Keratinocyte (primary cell): Measurements from ENCODE around the gene STK32C. TPM values are rescaled to one million over a fixed set of nuclear protein-coding genes. Genes with fewer than 3 reads are reported as not detected.

Experiments
- DNase-seq: peaks from one replicate; pipeline ENCODE4 v3.0.0-alpha.2; 2011; ENCODE audit warnings: low read depth, missing footprints, low spot score
- FAIRE-seq: peaks from 2 replicates; lab custom pipeline; 2011; peaks lifted over from hg19 to GRCh38; lab: Jason Lieb, UNC
- H2AFZ ChIP-seq: 2 replicates; pipeline ENCODE4 v1.6.0; 2012; ENCODE audit warnings: low read length, control low read depth, inconsistent platforms; ENCODE audit not compliant: control insufficient read depth
- H3K27ac ChIP-seq: 2 replicates; pipeline ENCODE4 v1.5.1; 2011; ENCODE audit warnings: low read length; ENCODE audit not compliant: control insufficient read depth, insufficient read depth
- H3K27me3 ChIP-seq: 3 replicates; pipeline ENCODE4 v1.6.0; 2011; ENCODE audit warnings: low read length; ENCODE audit not compliant: control insufficient read depth, insufficient read depth; ENCODE audit errors: extremely low read depth
- H3K36me3 ChIP-seq, 2 experiments: 2 replicates in 1 of 2; 3 replicates in 1 of 2; pipeline ENCODE4 v1.5.1; 2011; ENCODE audit warnings: low read length in 2 of 2, mild to moderate bottlenecking in 1 of 2; ENCODE audit not compliant: control insufficient read depth in 2 of 2, insufficient read depth in 2 of 2; ENCODE audit errors: extremely low read depth in 1 of 2
- H3K4me1 ChIP-seq: 3 replicates; pipeline ENCODE4 v1.5.1; 2011; ENCODE audit warnings: low read length; ENCODE audit not compliant: control insufficient read depth, insufficient read depth; ENCODE audit errors: extremely low read depth
- H3K4me2 ChIP-seq: 3 replicates; pipeline ENCODE4 v1.6.0; 2011; ENCODE audit warnings: low read depth, low read length; ENCODE audit not compliant: control insufficient read depth, insufficient read depth; ENCODE audit errors: extremely low read depth
- H3K4me3 ChIP-seq, 3 experiments: fragments of 200-600 bp in 1 of 3; sonication (generic) in 1 of 3; 2 replicates in 2 of 3; 3 replicates in 1 of 3; pipeline ENCODE4 v1.5.1; 2011 to 2016; ENCODE audit warnings: low read length in 3 of 3, mild to moderate bottlenecking in 3 of 3, control low read depth in 2 of 3, inconsistent platforms in 1 of 3, low read depth in 1 of 3, mixed read lengths in 1 of 3, mixed run types in 1 of 3, moderate library complexity in 1 of 3; ENCODE audit not compliant: control insufficient read depth in 2 of 3, insufficient read depth in 2 of 3; ENCODE audit errors: extremely low read depth in 1 of 3
- H3K79me2 ChIP-seq: 2 replicates; pipeline ENCODE4 v1.6.0; 2012; ENCODE audit warnings: low read length; ENCODE audit not compliant: control insufficient read depth, insufficient read depth
- H3K9ac ChIP-seq: 3 replicates; pipeline ENCODE4 v1.6.0; 2011; ENCODE audit warnings: low read length; ENCODE audit not compliant: control insufficient read depth, insufficient read depth; ENCODE audit errors: extremely low read depth
- H3K9me1 ChIP-seq: 3 replicates; pipeline ENCODE4 v1.6.0; 2011; ENCODE audit warnings: low read length; ENCODE audit not compliant: control insufficient read depth, insufficient read depth; ENCODE audit errors: extremely low read depth
- H3K9me3 ChIP-seq: 2 replicates; pipeline ENCODE4 v1.5.1; 2012; ENCODE audit warnings: low read depth, low read length; ENCODE audit not compliant: control insufficient read depth
- H4K20me1 ChIP-seq: 3 replicates; pipeline ENCODE4 v1.6.0; 2011; ENCODE audit warnings: low read length; ENCODE audit not compliant: control insufficient read depth, insufficient read depth; ENCODE audit errors: extremely low read depth
- EZH2 ChIP-seq: IDR thresholded peaks from one replicate; pipeline ENCODE4 v1.6.1; 2012; ENCODE audit warnings: inconsistent platforms, mild to moderate bottlenecking, low read length, moderate library complexity
- dilution Hi-C: fragments of 300-500 bp; cut with MboI; formaldehyde crosslinking; loops from one replicate; pipeline ENCODE4 v1.7.0; 2020; ENCODE audit warnings: low sequenced_read_pairs; ENCODE audit not compliant: extremely low pct_ligation_motif_present
- polyA plus RNA-seq, 5 experiments: library from polyadenylated mRNA; depleted of rRNA in 3 of 5; stranded (reverse) in 3 of 5; stranded (forward) in 1 of 5; unstranded in 1 of 5; fragments of >200 nt; gene quantifications; 1 replicate in 1 of 5; 2 replicates in 3 of 5; 3 replicates in 1 of 5; pipeline versions ENCODE4 v1.2.1 to v1.2.3, GENCODE V29; 2011 to 2012; ENCODE audit warnings: missing spikeins in 2 of 5, low read depth in 1 of 5, low replicate concordance in 1 of 5
- TF ChIP-seq, protein P1 (sequence below), 3 experiments: IDR thresholded peaks in 1 of 3; conservative IDR thresholded peaks in 1 of 3; optimal IDR thresholded peaks in 1 of 3; 2 replicates in 2 of 3; 3 replicates in 1 of 3; pipeline versions ENCODE3 to v1.5.1; 2011; ENCODE audit warnings: low read length in 3 of 3, mild to moderate bottlenecking in 3 of 3, moderate library complexity in 2 of 3, control low read depth in 1 of 3, inconsistent platforms in 1 of 3; ENCODE audit not compliant: insufficient read depth in 2 of 3; ENCODE audit errors: extremely low read depth in 1 of 3

The STK32C gene
- polyA plus RNA-seq, 1 donor (not counting 4 experiments of a cell fraction or from before 2014, with no cell fraction given), result 4.1 TPM

DNA sequence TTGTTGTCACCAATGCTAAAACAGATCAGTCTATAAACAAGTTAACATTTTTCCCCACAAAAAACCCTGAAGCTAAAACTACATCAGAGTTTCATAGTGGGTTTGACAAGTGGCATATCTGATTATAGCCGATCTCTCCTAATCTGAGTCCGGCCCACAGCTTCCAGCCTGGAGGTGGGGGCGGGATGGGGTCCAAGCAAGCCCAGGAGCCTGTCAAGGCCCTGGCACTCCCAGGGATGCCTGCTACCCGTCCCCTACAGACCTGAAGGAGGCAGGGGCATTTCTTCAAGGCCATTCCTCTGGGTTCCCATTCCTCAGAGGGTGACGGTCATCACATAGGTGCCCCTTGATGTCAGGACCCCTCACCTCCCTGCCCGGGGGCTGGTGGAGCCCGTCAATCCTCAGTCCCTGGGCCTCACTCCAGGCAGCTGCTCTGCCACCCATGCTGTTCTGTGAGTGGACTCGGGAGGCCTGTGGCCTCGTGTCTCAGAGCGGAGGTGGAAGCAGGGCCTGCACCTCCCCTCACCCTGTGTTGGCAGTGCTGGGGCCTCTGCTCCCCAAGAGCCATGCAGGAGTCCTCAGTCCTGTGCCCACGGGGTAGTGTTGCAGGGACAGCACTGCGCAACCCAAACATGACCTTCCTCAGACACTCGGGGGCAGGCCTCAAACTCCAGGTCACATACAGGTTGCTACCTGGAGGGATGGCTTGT, 112.2 kb downstream of the STK32C start:
- Histone ChIP-seq H3K79me2 (no peaks in the 10 kb centered on the region), H3K9me1 (no peaks in the 10 kb centered on the region), H3K27me3 (no peaks in the 10 kb centered on the region), H3K4me3 (no peak overlapping the region), H3K36me3 (no peaks in the 10 kb centered on the region), H3K27ac (no peak overlapping the region), H3K9me3 (no peaks in the 10 kb centered on the region), H3K4me2 (no peak overlapping the region), H3K9ac (no peak overlapping the region), H2AFZ (no peak overlapping the region), H4K20me1 (peaks cover 4% of the 10 kb centered on the region), H3K4me1 (no peaks in the 10 kb centered on the region)
- DNase-seq (no peak), FAIRE-seq (no peak)
- TF ChIP-seq EZH2, result no peak
- TF ChIP-seq, protein P1, sequence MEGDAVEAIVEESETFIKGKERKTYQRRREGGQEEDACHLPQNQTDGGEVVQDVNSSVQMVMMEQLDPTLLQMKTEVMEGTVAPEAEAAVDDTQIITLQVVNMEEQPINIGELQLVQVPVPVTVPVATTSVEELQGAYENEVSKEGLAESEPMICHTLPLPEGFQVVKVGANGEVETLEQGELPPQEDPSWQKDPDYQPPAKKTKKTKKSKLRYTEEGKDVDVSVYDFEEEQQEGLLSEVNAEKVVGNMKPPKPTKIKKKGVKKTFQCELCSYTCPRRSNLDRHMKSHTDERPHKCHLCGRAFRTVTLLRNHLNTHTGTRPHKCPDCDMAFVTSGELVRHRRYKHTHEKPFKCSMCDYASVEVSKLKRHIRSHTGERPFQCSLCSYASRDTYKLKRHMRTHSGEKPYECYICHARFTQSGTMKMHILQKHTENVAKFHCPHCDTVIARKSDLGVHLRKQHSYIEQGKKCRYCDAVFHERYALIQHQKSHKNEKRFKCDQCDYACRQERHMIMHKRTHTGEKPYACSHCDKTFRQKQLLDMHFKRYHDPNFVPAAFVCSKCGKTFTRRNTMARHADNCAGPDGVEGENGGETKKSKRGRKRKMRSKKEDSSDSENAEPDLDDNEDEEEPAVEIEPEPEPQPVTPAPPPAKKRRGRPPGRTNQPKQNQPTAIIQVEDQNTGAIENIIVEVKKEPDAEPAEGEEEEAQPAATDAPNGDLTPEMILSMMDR (optimal IDR thresholded peaks at IDR 0.05 in 1 of 3, IDR thresholded peaks at IDR 0.05 in 1 of 3, conservative IDR thresholded peaks at IDR 0.05 in 1 of 3; ENCODE audit: extremely low read depth in 1 of 3, insufficient read depth in 2 of 3, low read length in 3 of 3), result no peak
- dilution Hi-C loops, result no loop called here

DNA sequence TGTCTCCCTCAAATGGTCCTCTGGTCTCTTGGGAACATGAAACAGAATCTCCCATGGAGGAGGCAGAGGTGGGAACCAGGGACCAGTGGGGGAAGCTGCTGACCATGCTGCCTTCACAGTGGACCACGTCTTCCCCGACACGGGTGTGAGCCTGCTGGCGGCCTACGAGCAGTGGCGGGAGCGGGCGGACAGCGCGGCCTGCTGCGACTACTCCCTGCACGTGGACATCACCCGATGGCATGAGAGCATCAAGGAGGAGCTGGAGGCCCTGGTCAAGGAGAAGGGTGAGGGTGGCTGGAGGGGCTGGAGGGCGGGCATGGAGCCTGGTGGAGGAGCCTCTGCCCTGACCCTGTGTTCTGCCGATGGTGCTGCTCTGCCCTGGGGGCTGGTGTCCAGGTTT, 113.0 kb downstream of the STK32C start:
- H3K9ac ChIP-seq, result no peak overlapping the region
- H4K20me1 ChIP-seq, result peaks cover 4% of the 10 kb centered on the region
- H3K4me2 ChIP-seq, result no peak overlapping the region
- no peaks in the 10 kb centered on the region for H3K27me3 ChIP-seq
- FAIRE-seq (no peak), DNase-seq (no peak)
- H3K9me1 ChIP-seq, result no peaks in the 10 kb centered on the region
- no peaks in the 10 kb centered on the region for H3K36me3 ChIP-seq
- no peak overlapping the region for H3K27ac ChIP-seq
- no peaks in the 10 kb centered on the region for H3K79me2 ChIP-seq
- H3K4me1 ChIP-seq, result no peaks in the 10 kb centered on the region
- no peak overlapping the region for H3K4me3 ChIP-seq
- dilution Hi-C loops, result no loop called here
- no peak for TF ChIP-seq EZH2
- TF ChIP-seq, protein P1 (optimal IDR thresholded peaks at IDR 0.05 in 1 of 3, IDR thresholded peaks at IDR 0.05 in 1 of 3, conservative IDR thresholded peaks at IDR 0.05 in 1 of 3; ENCODE audit: extremely low read depth in 1 of 3, insufficient read depth in 2 of 3, low read length in 3 of 3), result no peak
- no peak overlapping the region for H2AFZ ChIP-seq
- H3K9me3 ChIP-seq, result no peaks in the 10 kb centered on the region
